Activated T-helper 17 cell treated with anti-CD3 and anti-CD28 coated beads, Interleukin-2, amount 50 U/mL, for 72 hours (primary cell): Measurements from ENCODE around the gene PPP1R1A. TPM values are rescaled to one million over a fixed set of nuclear protein-coding genes. Genes with fewer than 3 reads are reported as not detected.

ENCODE experiments used
- ATAC-seq: fragments of 150-1000 bp; cut with Tn5 transposase; replicated peaks from 2 replicates; pipeline ENCODE4 v1.10.0; 2021; ENCODE audit warnings: mild to moderate bottlenecking, moderate library complexity
- H3K27ac Mint-ChIP-seq: one replicate; pipeline ENCODE4 v1.8.0; 2022; ENCODE audit warnings: mixed read lengths
- H3K27me3 Mint-ChIP-seq: one replicate; pipeline ENCODE4 v1.8.0; 2022; ENCODE audit warnings: mixed read lengths
- H3K36me3 Mint-ChIP-seq: one replicate; pipeline ENCODE4 v1.8.0; 2022; ENCODE audit warnings: low read depth, mild to moderate bottlenecking, mixed read lengths
- H3K4me1 Mint-ChIP-seq: one replicate; pipeline ENCODE4 v1.8.0; 2022; ENCODE audit warnings: mixed read lengths
- H3K4me3 Mint-ChIP-seq: one replicate; pipeline ENCODE4 v1.8.0; 2022; ENCODE audit warnings: mild to moderate bottlenecking, mixed read lengths
- H3K9me3 Mint-ChIP-seq: one replicate; pipeline ENCODE4 v1.8.0; 2022; ENCODE audit warnings: mixed read lengths
- total RNA-seq, 2 donors: library from RNA; stranded (reverse); gene quantifications; one replicate each; pipeline ENCODE4 v1.2.3, GENCODE V29; 2022

Gene PPP1R1A
- total RNA-seq, 2 donors from 2014 or later, result not detected

- Mint-ChIP-seq H3K4me1 (no peaks in the 10 kb centered on the region), H3K9me3 (no peaks in the 10 kb centered on the region), H3K36me3 (no peaks in the 10 kb centered on the region), H3K27ac (no peak overlapping the region), H3K4me3 (no peak overlapping the region), H3K27me3 (peaks cover 40% of the 10 kb centered on the region)
- ATAC-seq, result no peak
These were observed 23.3 kb upstream of the PPP1R1A start for GRCh38 chr12:54611715-54612149.

GRCh38 chr12:54608769-54609168 lies 20.3 kb upstream of the PPP1R1A start:
- Mint-ChIP-seq H3K9me3 (no peaks in the 10 kb centered on the region), H3K4me3 (no peak overlapping the region), H3K36me3 (no peaks in the 10 kb centered on the region), H3K27me3 (peaks cover 22% of the 10 kb centered on the region), H3K4me1 (no peaks in the 10 kb centered on the region), H3K27ac (no peak overlapping the region)
- no peak for ATAC-seq

DNA sequence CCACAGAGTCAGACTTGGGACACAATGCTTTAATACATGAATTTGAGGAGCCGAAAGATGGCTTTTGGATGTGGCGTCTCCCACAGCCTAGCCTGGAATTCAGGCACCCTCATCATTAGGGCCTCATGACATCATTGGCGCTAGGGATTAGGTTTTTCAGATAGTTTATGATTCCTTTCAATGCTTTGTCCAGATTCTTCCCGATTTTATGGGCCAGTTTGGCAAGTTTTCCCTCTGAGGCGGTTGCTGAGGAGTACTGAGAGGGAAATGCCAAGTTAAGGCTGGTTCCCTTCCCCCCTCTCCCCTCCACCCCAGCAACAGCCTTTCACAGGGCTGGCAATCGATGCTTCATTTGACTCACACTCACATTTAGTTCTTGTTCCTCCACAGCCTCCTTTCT lies 19.7 kb upstream of the PPP1R1A start:
- Mint-ChIP-seq H3K27me3 (peaks cover 22% of the 10 kb centered on the region), H3K9me3 (no peaks in the 10 kb centered on the region), H3K36me3 (no peaks in the 10 kb centered on the region), H3K27ac (no peak overlapping the region), H3K4me3 (no peak overlapping the region), H3K4me1 (no peaks in the 10 kb centered on the region)
- ATAC-seq, result no peak

GRCh38 chr12:54606556-54606955 lies 18.1 kb upstream of the PPP1R1A start:
- no peak overlapping the region for H3K27ac Mint-ChIP-seq
- H3K36me3 Mint-ChIP-seq, result no peaks in the 10 kb centered on the region
- H3K9me3 Mint-ChIP-seq, result no peaks in the 10 kb centered on the region
- ATAC-seq, result no peak
- peaks cover 17% of the 10 kb centered on the region for H3K27me3 Mint-ChIP-seq
- H3K4me1 Mint-ChIP-seq, result no peaks in the 10 kb centered on the region
- no peak overlapping the region for H3K4me3 Mint-ChIP-seq

DNA sequence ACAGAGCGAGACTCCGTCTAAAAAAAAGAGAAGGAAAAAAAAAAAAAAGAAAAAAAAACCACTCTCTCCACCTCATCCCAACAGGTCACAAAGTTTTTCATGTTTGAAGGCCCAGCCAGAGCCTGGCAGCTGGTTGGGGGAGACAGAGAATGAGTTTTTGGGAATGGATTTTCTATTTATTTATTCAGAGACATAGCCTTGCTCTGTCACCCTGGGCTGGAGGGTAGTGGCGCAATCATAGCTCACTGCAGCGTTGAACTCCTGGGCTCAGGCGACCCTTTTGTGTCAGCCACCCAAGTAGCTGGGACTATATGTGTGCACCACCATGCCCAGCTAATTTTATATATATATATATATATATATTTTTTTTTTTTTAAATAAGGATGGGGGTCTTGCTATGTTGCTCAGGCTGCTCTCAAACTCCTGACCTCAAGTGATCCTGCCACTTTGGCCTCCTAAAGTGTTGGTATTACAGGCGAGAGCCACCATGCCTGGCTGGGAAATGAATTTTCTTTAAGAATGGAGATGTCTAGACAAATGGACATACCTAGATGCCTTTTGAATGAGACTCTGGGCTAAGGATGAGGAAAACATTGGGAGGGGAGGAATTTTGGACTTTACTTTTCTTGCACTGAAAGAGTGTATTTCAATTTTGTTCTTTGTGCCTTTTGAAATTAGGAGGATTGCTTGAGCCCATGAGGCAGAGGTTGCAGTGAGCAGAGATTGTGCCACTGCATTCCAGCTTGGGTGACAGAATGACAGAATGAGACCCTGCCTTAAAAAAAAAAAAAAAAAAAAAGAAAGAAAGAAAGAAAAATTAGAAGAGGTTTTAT lies 16.9 kb upstream of the PPP1R1A start:
- no peaks in the 10 kb centered on the region for H3K9me3 Mint-ChIP-seq
- H3K27me3 Mint-ChIP-seq, result peaks cover 11% of the 10 kb centered on the region

GRCh38 chr12:54604436-54604835 lies 16.0 kb upstream of the PPP1R1A start:
- peaks cover 15% of the 10 kb centered on the region for H3K27me3 Mint-ChIP-seq
- no peaks in the 10 kb centered on the region for H3K36me3 Mint-ChIP-seq
- no peak overlapping the region for H3K27ac Mint-ChIP-seq
- H3K9me3 Mint-ChIP-seq, result no peaks in the 10 kb centered on the region
- H3K4me3 Mint-ChIP-seq, result no peak overlapping the region
- H3K4me1 Mint-ChIP-seq, result no peaks in the 10 kb centered on the region
- ATAC-seq, result no peak

More for the DNA sequence above, 16.9 kb upstream of the PPP1R1A start:
- H3K27ac Mint-ChIP-seq, result no peak overlapping the region
- H3K4me1 Mint-ChIP-seq, result no peaks in the 10 kb centered on the region
- H3K36me3 Mint-ChIP-seq, result no peaks in the 10 kb centered on the region
- no peak overlapping the region for H3K4me3 Mint-ChIP-seq
- ATAC-seq, result no peak

DNA sequence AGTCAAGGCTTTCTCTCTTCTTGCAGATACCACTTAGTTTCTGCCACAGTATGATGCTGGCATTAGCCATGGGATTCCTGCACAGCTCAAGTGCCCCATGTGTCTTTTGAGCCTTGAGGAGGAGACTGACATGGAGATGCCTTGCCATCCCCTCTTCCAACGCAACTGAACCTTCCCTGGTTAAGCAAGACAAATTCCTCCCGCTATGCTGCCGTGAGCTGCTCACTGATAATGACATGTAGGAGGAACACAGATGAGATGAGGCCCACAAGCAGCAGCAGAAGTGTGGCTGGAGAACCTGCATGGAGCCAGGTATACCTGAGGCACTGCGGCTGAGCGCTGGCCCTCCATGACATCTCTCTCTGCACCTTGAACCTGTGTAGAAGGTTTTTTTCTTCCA lies 15.4 kb upstream of the PPP1R1A start:
- ATAC-seq, result no peak
- Mint-ChIP-seq H3K36me3 (no peaks in the 10 kb centered on the region), H3K4me3 (no peak overlapping the region), H3K27ac (no peak overlapping the region), H3K9me3 (no peaks in the 10 kb centered on the region), H3K27me3 (peaks cover 20% of the 10 kb centered on the region), H3K4me1 (no peaks in the 10 kb centered on the region)

- Mint-ChIP-seq H3K27ac (no peak overlapping the region), H3K4me1 (no peaks in the 10 kb centered on the region), H3K27me3 (peaks cover 18% of the 10 kb centered on the region), H3K9me3 (no peaks in the 10 kb centered on the region), H3K36me3 (no peaks in the 10 kb centered on the region), H3K4me3 (no peak overlapping the region)
- peak; percentile 80 for ATAC-seq
These were observed 14.8 kb upstream of the PPP1R1A start for GRCh38 chr12:54603173-54603814.

- H3K9me3 Mint-ChIP-seq, result no peaks in the 10 kb centered on the region
- ATAC-seq, result no peak
These were observed 14.2 kb upstream of the PPP1R1A start for GRCh38 chr12:54602661-54603060.

GRCh38 chr12:54601841-54602240 lies 13.4 kb upstream of the PPP1R1A start:
- no peaks in the 10 kb centered on the region for H3K9me3 Mint-ChIP-seq
- no peak overlapping the region for H3K4me3 Mint-ChIP-seq
- no peak for ATAC-seq

More at GRCh38 chr12:54602661-54603060, 14.2 kb upstream of the PPP1R1A start:
- no peak overlapping the region for H3K4me3 Mint-ChIP-seq
- H3K27me3 Mint-ChIP-seq, result peaks cover 15% of the 10 kb centered on the region
- no peak overlapping the region for H3K27ac Mint-ChIP-seq
- H3K36me3 Mint-ChIP-seq, result no peaks in the 10 kb centered on the region
- no peaks in the 10 kb centered on the region for H3K4me1 Mint-ChIP-seq

GRCh38 chr12:54598970-54599369 lies 10.5 kb upstream of the PPP1R1A start:
- ATAC-seq, result no peak
- H3K27me3 Mint-ChIP-seq, result peaks cover 17% of the 10 kb centered on the region
- H3K9me3 Mint-ChIP-seq, result no peaks in the 10 kb centered on the region
- H3K27ac Mint-ChIP-seq, result no peak overlapping the region
- H3K4me1 Mint-ChIP-seq, result peaks cover 7% of the 10 kb centered on the region
- no peak overlapping the region for H3K4me3 Mint-ChIP-seq
- H3K36me3 Mint-ChIP-seq, result no peaks in the 10 kb centered on the region

More at GRCh38 chr12:54601841-54602240, 13.4 kb upstream of the PPP1R1A start:
- Mint-ChIP-seq H3K36me3 (no peaks in the 10 kb centered on the region), H3K27me3 (peaks cover 15% of the 10 kb centered on the region), H3K27ac (no peak overlapping the region), H3K4me1 (no peaks in the 10 kb centered on the region)

DNA sequence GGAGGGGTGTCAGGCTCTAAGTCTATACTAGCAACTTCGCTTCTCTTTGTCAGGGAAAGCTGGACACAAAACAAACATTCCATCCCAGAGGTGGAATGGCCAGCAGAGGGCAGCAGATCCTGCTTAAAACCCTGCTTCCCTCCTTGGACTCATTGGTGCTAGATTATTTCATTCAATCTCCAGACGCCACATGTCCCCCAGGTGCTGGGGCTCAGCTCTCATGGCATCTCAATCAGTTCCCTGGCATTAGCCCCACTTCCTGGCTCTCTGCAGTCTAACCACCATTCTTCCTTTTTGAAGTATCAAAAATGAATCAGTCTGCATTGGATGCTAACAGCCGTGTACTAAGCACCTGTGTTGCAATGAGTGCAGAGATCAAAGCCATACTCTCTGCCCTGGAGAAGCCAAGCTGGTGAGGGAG lies 8.1 kb upstream of the PPP1R1A start:
- peaks cover 23% of the 10 kb centered on the region for H3K27me3 Mint-ChIP-seq
- peaks cover 7% of the 10 kb centered on the region for H3K4me1 Mint-ChIP-seq
- H3K36me3 Mint-ChIP-seq, result no peaks in the 10 kb centered on the region
- no peak overlapping the region for H3K4me3 Mint-ChIP-seq
- ATAC-seq, result peak; percentile 43
- H3K27ac Mint-ChIP-seq, result no peak overlapping the region
- no peaks in the 10 kb centered on the region for H3K9me3 Mint-ChIP-seq

DNA sequence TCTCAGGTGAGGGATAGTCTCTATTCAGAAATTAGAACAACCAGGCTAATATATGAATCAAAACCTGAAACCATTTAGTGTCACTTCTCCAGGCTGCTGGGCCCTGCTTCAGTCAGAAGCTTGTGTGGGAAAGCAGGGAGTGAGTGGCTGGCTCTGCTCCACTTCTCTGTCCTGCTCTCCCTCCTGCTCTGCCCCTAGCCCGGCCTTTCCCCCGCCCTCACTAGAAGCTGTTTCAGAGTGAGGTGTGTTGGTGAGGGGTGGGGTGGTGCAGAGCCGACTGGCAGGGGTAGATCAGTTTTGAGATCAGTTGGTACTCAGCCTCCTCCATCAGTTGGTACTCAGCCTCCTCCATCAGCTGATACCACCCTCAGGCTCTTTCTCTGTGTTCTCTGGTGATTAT lies 7.0 kb upstream of the PPP1R1A start:
- Mint-ChIP-seq H3K27ac (no peak overlapping the region), H3K36me3 (no peaks in the 10 kb centered on the region), H3K4me1 (peaks cover 7% of the 10 kb centered on the region)

DNA sequence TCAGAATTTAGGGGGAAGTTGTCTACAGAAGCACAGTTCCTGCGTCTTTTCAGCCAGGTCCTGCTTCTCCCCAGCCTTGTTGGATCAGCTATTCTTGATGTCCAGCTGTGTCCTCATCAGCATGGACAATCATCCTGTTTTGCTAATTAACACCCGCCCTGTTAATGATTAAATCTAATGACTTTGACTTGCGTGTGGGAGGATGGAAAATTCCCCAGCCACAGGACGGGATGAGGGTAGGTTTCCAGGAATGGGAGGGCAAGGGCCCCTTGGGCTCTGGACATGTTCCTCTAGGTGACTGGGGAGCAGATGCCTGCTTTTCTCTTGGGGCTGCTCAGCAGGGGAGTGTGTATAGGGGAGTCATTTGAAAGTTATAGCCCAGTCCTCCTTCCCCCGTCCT lies 5.3 kb upstream of the PPP1R1A start:
- no peak overlapping the region for H3K4me3 Mint-ChIP-seq
- peaks cover 15% of the 10 kb centered on the region for H3K4me1 Mint-ChIP-seq
- peaks cover 38% of the 10 kb centered on the region for H3K27me3 Mint-ChIP-seq
- no peaks in the 10 kb centered on the region for H3K9me3 Mint-ChIP-seq
- no peak for ATAC-seq
- H3K36me3 Mint-ChIP-seq, result peaks cover 5% of the 10 kb centered on the region
- H3K27ac Mint-ChIP-seq, result no peak overlapping the region

More for the DNA sequence above, 7.0 kb upstream of the PPP1R1A start:
- ATAC-seq, result no peak
- H3K9me3 Mint-ChIP-seq, result no peaks in the 10 kb centered on the region
- H3K4me3 Mint-ChIP-seq, result no peak overlapping the region
- peaks cover 31% of the 10 kb centered on the region for H3K27me3 Mint-ChIP-seq

DNA sequence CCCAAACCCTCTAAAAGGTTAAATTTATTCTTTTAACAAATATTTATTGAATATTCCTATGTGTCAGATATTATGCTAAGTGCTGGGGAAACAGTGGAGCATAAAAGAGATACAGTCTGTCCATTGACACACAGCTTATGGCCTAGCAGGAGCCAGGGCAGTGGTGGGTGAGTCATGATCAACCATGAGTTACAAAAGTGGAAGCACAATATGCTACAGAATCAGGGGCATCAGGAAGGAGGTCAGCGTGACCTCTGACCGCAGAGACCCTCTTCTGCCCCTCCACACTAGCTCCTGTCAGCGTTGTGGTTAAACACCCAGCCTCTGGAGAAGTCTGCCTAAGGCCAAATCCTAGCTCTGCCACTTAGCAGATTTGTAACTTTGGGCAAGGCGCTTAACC lies 4.7 kb upstream of the PPP1R1A start:
- no peak overlapping the region for H3K4me3 Mint-ChIP-seq
- no peak overlapping the region for H3K27ac Mint-ChIP-seq

More for the DNA sequence above, 4.7 kb upstream of the PPP1R1A start:
- Mint-ChIP-seq H3K9me3 (no peaks in the 10 kb centered on the region), H3K27me3 (peaks cover 39% of the 10 kb centered on the region), H3K4me1 (peaks cover 16% of the 10 kb centered on the region), H3K36me3 (peaks cover 5% of the 10 kb centered on the region)
- ATAC-seq, result no peak
